Stimulated activated CD4-positive, alpha-beta T cell treated with anti-CD3 and anti-CD28 coated beads, Interleukin-15, amount 100 ng/mL, for 48 hours (primary cell): ENCODE results near the gene C8A.

Experiments used
- DNase-seq, 2 donors: peaks; one replicate each; pipeline ENCODE4 v3.0.0-alpha.2; 2020; ENCODE audit warnings: low read depth in 2 of 2

Gene C8A

DNA sequence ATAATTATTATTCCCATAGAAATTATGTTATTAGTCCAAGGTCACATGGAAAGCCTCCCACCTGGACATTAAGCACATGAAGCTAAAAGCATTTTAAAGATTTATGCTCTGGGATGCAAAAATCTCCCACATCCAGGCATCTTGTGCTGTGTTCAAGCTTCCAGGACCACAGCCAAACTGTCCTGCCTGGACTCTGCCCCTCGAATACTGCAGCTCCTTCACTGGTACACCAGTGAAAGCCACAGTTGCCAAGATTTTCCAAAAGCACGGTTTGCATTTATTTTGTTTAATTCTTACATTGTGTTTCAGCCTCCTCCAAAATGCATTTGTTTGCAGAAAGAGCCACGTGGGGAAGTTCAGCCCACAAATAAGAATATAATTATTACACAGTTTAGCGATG, 72.6 kb downstream of the C8A start:
- DNase-seq, result no peak

DNA sequence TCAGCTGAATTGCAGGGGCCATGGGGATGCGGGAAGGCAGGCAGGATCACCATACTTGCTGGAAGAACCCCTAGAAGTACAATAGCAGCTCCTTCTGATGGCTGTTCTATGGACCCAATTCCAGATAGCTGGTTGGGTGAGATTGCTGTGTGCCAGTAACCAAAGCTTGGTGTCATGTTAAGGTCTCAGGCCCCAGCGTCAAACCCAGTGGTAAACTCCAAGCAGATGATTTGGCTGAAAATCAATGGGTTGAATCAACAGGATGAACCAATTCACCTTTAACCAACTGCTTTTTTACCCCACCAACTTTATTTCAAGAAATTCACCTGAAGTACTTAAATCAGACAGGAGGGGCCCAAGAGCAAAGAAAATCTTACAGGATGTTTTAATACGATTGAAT, 73.4 kb downstream of the C8A start:
- no peak for DNase-seq

DNA sequence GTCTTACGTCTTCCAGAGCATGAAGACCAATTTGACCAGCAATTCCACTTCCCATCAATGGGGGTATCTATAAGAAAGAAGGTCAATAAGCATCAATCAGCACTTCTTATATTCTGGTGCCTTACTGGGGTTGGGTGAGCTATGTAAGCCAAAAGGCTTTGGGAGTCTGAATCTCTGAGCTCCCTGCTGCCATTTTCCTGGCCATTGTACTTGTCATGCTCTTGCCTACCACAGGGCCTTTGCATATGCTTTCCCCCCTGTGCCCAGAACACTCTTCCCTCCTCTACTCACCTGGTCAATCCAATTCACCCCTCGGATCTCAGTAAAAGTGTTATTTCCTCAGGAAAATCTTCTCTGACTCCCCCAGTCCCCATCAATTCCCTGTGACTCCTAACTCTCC, 74.9 kb downstream of the C8A start:
- no peak for DNase-seq

DNA sequence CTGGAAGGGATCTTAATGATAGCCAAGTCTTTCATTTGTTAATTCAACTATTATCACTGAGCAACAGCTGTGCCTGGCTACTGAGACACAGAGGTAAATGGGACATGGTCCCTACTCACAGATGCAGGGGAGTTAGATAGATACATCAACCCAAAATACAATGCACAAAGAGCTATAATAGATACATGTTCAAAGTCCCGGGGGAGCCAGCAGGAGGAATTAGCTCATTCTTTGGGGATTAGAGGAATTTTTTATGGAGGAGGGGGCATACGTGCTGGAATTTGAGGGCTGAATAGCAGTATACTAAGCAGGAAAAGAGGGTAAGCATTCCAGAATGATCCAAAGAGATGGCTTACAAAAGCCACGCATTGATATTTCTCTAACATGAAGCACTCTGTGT, 76.6 kb downstream of the C8A start:
- no peak for DNase-seq

DNA sequence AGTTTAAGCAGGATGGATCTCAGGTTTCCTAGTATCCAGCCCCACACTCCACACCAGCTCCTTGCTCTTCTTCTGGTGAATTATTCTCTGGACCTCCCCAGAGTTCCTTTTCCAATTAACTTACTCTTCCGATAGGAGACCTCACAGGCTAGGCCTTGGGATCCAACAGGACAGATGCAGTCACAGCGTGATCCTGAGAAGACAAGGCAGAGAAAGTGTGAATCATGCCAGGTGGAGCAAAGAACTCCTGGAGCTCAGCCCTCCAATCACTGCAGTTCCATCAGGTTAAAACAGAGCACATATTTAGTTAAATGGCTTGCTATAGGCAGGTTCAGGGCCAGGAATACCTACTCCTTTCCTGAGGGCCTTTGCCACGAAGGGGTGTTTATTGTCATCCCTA, 77.1 kb downstream of the C8A start:
- DNase-seq, result no peak

DNA sequence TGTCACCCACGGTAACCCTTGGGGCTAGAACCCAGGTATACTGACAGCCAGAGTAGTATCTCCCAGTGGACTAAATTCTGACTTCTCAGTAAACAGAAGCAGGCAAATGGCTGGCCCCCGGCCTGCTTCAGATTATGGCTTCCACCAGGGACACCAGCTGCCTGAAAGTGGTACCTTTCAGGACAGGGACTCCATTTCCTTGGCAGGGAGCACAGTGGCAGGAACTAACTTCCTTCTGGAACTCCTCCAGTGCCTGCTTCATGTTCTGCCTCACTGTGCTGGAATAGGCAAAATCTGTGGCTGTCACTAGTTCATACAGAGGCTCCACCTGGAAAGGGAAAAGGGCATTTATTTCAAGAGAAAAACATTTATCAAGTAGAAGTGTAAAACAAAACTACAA, 78.6 kb downstream of the C8A start:
- no peak for DNase-seq

DNA sequence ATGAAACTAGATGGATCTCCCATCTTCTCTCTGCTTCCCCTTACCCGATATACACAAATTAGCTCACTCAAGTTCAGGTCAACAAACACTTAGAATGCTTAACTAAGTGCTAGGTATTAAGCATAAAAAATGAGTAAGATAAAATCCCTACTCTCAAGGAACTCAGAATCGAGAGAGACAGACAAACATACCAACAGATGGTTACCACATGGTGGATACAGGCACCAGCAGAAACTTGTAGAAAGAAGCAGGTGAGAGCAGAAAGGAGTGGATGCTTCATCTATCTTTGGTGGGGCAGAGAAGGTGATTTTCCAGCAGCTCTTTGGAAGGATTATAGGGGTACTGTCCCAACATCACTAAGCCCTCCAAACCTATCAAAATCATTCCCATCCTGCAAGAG, 79.0 kb downstream of the C8A start:
- no peak for DNase-seq

DNA sequence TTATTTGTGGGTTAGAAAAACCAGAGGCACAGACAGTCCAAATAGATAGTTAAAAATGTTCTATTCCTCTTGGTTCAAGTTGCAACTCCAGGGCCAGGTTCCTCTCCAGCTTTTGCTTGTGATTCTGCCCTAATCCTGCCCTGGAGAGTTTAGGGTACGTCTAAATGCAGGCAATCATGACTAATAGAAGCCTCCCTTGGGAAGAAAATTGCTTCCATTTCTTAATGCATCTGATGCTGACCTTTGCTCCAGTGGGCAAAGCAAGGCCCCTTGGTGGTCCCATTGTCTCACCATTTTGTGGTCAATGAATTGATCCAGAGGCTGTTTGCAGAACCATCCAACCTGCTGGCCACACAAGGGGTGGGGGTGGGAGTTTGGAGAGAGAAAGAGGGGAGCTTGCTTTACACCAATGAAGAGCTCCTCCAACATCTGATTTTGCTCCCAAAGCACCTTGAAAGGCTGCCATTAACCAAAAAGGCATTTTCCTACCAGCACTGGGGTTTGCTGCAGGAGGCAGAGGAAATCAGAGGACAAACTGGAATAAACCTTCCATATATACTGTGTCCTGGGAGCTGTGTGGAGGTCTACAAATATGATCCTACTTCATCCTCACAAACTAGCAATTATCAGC, 79.9 kb downstream of the C8A start:
- DNase-seq, result no peak

DNA sequence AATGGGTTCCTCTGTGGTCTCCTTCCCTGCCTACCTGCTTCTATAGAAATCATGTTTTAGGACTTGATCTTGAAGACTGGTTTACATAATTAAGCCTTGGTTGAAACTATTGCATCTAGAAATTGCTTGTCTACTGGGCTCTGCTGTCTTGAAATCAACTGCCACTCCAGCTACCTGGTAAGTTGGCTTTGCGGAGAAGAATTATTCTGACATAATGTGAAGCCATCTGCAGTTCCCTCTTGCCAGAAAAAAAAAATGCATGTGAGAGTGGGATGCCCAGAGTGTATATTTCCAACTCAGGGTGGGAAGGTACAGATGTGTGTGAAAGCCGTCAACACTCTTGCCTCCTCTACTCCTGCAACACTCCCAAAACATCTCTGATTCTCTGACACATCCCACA, 84.0 kb downstream of the C8A start:
- no peak for DNase-seq

DNA sequence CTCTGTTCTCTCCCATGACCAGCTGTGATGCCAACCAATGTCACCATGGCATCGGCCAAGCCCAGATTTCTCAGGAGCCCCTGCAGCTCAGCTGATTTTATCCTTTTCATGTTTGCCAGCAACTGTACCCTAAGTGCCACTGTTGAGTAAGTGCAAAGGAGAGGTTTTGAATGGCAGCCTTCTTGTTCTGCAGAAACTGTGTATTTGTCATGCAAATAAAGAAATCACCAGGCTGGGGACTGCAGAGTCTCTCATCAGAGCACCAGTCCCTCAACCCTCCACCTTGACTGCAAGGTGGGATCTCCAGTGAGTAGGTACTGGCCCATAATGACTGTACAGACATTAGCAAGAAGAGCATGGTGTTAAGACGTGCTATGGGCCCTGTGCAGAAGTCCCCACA, 84.6 kb downstream of the C8A start:
- DNase-seq, result no peak

DNA sequence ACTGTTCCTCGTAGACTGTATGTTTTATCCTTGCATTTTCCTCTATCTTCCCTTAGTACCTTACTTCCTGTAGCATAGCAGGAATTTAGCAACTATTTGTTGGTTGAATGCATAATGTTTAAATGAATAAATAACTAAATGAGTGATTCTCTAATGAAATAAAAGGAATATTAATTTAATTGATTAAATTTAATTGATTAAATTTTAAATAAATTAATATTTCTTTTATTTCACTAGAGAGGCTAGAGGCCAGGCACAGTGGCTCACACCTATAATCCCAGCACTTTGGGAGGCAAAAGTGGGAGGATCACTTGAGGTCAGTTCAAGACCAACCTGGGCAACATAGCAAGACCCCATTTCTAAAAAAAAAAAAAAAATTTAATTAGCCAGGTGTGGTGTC, 85.4 kb downstream of the C8A start:
- no peak for DNase-seq

DNA sequence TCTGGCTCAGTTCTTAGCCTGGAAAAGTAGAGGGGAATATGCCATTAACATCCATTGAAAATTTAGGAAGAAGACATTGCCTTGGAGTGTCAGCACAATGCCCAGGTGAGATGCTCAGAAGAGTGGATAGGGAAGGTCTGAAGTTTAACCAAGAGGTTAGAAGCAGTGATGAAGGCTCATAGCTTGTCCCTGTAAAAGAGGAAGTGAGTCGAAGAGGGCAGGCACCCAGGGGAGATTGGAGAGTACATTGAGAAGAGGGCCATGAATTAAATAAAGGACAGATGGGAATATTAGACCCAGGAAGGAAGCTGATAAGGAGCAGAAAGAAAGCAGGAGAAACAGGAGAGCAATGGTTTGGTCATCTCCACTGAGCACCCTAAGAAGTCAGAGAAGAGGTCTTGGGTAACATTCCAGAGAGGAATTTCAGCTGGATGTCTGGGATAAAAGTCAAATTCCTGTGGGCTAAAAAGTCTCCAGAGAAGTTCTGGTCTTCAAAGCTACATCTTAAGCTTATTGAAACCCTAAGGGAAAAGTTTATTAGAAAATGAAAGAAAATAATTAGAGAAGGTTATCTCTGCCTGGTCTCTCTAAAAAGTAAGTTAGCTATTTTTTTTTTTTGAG, 93.9 kb downstream of the C8A start:
- no peak for DNase-seq

DNA sequence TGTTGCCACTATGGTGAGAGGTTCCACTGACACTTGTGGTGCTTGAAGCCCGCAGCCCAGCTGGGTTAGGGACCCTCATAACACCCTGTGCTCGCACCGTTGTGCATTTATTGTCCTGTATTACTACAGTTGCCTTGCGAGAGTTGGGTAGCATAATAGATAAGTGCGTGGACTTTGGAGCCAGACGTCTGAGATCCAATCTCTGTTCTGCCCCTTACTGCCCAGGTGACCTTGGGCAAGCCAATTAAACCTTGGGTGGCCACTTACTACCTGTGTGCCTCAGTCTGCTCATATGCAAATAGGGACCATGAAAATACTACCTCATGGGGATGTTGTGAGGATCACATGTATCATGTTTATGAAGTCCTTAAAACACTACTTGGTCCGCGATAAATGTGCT, 97.9 kb downstream of the C8A start:
- no peak for DNase-seq

DNA sequence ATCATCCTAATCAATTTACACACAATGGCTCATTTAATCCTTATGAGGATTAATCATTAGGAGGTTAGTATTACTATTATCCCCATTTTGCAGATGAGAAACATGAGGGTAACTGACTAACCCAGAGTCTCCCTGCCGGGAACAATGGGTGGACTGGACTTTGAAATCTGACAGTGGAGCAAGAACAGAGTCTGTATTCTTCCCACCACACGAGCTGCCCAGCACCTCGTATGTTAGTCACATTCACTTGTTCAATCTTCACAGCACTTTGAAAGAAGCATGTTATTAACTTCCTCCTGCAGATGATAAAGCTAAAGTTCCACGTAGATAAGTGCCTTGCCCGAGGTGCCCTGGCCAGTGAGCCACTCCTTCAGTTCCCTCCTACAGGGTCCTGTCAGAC, 98.8 kb downstream of the C8A start:
- no peak for DNase-seq

DNA sequence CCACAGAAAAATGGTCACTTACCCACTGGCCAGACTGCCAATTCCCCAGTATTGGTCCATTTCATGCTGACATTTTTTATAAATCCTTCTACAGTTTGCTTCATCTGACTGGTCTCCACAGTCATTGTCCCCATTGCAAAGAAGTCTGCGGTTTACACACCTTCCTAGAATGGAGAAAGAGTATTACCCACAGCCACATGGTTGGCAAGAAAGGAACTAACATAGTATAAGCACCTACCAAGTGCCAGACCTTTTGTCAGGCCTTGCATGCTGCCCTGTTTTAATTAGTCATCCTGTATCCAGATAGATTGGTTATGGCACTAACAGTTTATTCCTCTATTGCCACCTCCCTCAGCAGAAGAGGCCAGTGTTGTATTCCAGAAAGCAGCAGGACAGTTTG, 100.1 kb downstream of the C8A start:
- DNase-seq, result no peak

DNA sequence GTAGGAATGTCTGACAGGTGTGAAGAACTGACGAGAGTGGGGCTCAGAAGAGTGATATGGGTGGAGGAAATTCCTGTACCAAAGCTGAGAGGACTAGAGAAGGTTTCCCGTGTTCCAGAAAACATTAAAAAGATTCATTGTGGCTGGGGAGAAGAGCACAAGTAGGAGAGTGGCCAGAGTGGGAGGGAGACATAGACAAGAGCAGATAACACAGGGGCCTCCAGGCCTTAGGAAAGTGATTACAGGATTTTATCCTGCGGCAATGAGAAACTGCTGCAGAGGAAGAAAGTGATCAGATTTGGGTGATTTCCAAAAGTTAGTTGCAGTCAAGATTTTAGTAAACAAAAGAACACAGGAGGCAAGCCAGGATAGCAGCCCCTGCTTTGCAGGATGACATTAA, 103.3 kb downstream of the C8A start:
- no peak for DNase-seq

DNA sequence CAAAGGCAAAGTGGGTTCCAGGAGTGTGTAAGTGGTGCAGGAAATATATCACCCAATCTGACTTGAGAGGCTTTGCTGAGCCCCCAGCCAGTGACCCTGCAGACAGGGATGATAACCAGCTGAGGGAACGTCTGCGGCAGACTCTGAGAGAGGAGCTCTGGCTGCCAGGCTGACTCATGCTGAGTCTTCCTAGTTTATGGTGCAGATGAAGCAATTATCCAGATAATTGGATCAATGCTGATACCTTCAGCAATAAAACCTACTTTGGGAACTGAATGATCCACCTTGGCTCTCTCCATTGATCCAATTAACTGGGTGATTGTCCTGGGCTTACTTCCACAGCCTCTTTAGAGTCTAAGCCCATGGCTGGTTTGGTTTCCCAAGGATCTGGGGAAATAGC, 103.9 kb downstream of the C8A start:
- no peak for DNase-seq

DNA sequence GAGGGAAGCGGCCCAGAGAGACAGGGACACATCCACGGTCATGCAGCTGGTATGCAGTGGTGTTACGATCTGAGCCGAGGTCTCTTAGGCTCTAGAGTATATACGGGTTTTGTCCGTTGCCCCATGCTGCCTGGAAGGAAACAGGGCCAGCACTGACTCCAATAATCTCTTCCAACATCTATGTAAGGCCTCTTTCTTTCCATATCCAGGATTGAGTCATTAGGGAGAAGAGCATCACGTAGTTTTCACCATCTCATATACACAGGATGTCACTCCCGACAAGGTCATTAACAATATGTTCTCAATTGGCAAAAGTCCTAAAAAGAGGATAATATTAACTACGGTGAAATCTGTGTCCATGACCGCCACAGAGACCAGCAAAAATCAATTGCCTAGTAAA, 106.8 kb downstream of the C8A start:
- no peak for DNase-seq

DNA sequence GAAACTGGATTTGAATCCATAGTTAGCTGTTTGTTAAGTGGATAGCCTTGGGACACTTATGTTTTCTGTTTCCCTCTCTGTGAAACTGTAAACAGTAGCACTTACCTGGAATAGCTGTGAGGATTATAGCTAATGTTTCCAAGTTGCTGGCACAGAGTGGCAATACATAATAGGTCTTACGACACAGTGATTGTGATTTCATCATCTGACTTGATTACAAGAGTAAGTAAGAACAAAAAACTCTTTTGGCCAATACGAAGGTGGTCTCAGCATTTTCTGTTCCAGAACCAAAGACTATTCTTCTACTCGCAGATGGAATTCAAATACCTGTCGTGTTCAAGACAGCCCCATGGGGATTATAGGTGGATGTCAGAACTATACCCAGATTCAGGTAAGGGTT, 109.1 kb downstream of the C8A start:
- no peak for DNase-seq

DNA sequence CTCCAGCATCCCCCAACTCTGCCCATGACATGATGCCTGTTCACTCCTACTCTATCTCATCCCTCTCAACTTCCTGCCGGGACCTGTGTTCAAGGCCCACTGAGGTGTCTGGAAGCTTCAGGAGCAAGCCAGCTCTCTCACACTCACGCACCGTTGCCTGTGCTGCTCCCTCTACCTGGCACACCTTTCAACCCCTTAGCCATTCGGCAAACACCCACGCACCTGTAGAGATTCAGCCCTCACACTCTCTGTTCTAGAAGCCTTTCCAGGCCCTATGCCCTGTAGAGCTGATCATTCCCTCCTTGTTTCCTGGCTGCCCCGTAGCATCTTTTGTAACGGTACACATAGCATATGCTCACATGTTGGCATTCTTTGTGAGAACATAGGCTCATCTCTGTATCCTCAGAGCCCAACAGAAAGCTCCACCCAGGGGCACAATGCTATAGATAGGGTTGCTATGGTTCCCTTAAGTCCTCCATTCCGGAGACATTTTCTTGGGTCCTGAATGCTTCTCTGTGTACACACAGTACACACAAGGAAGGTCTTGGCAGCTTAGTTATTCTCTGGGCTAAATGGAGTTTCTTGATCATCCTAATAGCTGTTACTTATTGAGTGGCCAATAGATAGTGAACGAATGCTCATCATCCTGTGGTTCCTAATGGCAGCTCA, 109.9 kb downstream of the C8A start:
- DNase-seq, result no peak

DNA sequence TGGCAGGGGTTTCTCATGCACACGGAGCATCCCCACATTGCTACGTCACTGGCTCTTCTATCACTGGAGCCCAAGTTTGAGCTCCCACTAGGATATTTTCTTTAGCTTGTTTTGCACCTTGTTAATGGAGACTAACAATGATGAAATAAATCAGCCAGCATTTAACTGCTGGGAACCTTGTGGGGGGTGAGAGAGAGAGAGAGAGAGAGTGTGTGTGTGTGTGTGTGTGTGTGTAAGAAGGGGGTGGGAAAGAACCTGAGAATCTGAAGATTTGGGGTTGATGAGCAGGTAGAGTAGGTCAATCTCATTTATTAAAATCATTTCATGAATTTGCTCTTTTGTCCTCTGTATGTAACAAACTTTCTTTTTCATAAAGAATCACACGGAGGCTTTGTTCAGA, 110.6 kb downstream of the C8A start:
- no peak for DNase-seq

DNA sequence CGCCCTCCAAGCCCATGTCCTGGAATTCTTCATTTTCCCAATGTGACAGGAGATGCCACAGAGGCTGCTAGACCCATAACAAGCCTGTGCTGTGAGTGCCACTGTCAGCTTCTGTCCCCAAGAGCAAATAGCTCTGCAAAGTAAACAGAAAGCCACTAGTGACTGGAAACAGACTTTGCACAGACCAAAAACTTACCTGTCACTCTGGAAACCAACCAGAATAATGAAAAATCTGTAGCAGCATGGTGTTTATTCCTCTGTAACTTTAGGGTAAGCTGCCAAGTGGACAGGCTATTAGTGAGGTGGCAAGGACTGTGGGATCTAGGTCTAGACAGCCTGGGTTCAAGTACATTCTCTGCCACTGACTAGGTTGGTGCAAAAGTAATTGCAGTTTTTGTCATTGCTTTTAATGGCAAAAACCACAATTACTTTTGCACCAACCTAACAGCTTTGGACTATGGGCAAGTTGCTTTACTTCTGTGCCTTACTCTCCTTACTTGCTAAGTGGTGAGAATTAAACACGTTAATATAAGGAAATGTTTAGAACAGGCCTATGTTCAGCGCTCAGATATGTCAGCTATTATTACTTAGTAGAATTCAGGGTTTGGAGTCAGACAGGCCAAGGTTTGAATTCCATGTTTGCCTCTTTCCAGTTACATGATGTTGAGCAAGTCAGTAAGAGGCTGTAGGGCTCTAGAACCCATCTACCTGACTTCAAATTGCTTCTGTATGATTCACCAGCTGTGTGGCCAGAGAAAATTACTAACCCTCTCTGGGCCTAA, 111.5 kb downstream of the C8A start, which contains the start of gene C8B:
Gene C8B, minus strand, starts transcription at position 100 of the 782 bp plus-strand sequence. Its CDS starts 67 bp downstream, at position 33.
- no peak for DNase-seq

DNA sequence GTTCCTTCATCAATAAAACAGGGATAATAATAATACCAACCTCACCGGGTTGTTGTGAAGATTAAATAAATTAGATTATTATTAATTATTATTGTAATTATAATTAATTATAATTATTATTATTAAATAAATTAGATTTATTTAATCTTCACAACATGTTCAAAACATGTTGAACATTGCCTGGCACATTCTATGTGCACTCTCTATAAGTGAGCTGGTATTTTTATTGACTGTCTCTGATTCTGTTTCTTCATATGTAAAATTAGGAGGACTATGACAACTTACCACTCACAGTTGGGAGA, 112.1 kb downstream of the C8A start:
- DNase-seq, result no peak
